ENCODE results near the gene CSRNP3.

DNA sequence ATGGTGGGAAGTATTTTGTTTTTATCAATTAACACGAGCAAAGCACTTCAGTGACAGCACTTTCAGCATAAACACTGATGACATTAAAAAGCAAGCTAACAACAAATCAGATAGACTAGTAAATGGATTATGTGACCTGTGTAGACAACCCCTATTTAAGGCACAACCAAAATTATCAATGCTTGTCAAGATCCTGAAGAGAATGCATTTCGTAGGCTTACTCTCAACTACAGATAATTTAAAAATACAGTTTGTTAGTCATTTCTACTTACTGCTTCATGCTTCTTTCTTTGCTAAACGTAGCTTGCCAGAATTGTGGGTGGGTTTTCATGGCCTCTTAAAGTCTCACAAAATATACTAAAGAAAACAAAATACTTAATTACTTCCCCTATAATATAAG is 3.4 kb downstream of the CSRNP3 start:
- TF ChIP-seq ZNF274 (IDR thresholded peaks at IDR 0.05; ENCODE audit: low read depth, low read length) = no peak
- no peak for TF ChIP-seq YY1 (IDR thresholded peaks at IDR 0.05; ENCODE audit: insufficient read depth, insufficient read length)
- TF ChIP-seq SUZ12 (IDR thresholded peaks at IDR 0.05; ENCODE audit: extremely low read depth, insufficient read depth, insufficient read length) = no peak

Measured in NT2/D1 (cell line).